ENCODE data around the gene SRGAP3.

- TF ChIP-seq, protein P1, sequence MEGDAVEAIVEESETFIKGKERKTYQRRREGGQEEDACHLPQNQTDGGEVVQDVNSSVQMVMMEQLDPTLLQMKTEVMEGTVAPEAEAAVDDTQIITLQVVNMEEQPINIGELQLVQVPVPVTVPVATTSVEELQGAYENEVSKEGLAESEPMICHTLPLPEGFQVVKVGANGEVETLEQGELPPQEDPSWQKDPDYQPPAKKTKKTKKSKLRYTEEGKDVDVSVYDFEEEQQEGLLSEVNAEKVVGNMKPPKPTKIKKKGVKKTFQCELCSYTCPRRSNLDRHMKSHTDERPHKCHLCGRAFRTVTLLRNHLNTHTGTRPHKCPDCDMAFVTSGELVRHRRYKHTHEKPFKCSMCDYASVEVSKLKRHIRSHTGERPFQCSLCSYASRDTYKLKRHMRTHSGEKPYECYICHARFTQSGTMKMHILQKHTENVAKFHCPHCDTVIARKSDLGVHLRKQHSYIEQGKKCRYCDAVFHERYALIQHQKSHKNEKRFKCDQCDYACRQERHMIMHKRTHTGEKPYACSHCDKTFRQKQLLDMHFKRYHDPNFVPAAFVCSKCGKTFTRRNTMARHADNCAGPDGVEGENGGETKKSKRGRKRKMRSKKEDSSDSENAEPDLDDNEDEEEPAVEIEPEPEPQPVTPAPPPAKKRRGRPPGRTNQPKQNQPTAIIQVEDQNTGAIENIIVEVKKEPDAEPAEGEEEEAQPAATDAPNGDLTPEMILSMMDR (IDR thresholded peaks at IDR 0.05), result no peak
- no peak for TF ChIP-seq ZFX (IDR thresholded peaks at IDR 0.05; ENCODE audit: borderline replicate concordance)
These were observed 86.2 kb downstream of the SRGAP3 start for GRCh38 chr3:9163289-9163688.
